Endodermal cell (in vitro differentiated cells): ENCODE data around the gene TEAD3. TPM values are rescaled to one million over a fixed set of nuclear protein-coding genes. Genes with fewer than 3 reads are reported as not detected.
A peak's percentile ranks its signal among the peaks of the same experiment; 100 is the strongest.

Source experiments
- DNase-seq: peaks from one replicate; pipeline ENCODE4 v3.0.0-alpha.2; 2017
- H3K27ac ChIP-seq: 2 replicates; pipeline ENCODE4 v1.5.1; 2013; ENCODE audit warnings: mild to moderate bottlenecking, low read depth, low read length, moderate library complexity
- H3K27me3 ChIP-seq: 2 replicates; pipeline ENCODE4 v1.6.1; 2013; ENCODE audit warnings: mild to moderate bottlenecking, low read length, moderate library complexity; ENCODE audit not compliant: insufficient read depth, control insufficient read depth, poor library complexity, severe bottlenecking
- H3K36me3 ChIP-seq: 2 replicates; pipeline ENCODE4 v1.7.0; 2013; ENCODE audit warnings: mild to moderate bottlenecking, low read length, moderate library complexity; ENCODE audit not compliant: control insufficient read depth, insufficient read depth
- H3K4me1 ChIP-seq: one replicate; pipeline ENCODE4 v1.7.0; 2013; ENCODE audit warnings: low read length; ENCODE audit not compliant: control insufficient read depth, insufficient read depth
- H3K4me3 ChIP-seq: 2 replicates; pipeline ENCODE4 v1.5.1; 2013; ENCODE audit warnings: mild to moderate bottlenecking, low read length, moderate library complexity
- H3K9ac ChIP-seq: 2 replicates; pipeline ENCODE4 v1.6.1; 2013; ENCODE audit warnings: mild to moderate bottlenecking, low read length, moderate library complexity; ENCODE audit not compliant: poor library complexity, severe bottlenecking; ENCODE audit errors: extremely low read depth
- H3K9me3 ChIP-seq: 2 replicates; pipeline ENCODE4 v1.6.1; 2013; ENCODE audit warnings: mild to moderate bottlenecking, low read length, moderate library complexity; ENCODE audit not compliant: control insufficient read depth
- H3K27ac Mint-ChIP-seq: 2 replicates; pipeline ENCODE4 v1.8.0; 2020; ENCODE audit warnings: mixed read lengths
- H3K27me3 Mint-ChIP-seq: 2 replicates; pipeline ENCODE4 v1.8.0; 2021; ENCODE audit warnings: mild to moderate bottlenecking, mixed read lengths; ENCODE audit not compliant: insufficient read depth
- H3K36me3 Mint-ChIP-seq: 2 replicates; pipeline ENCODE4 v1.8.0; 2020; ENCODE audit warnings: low read depth, mixed read lengths
- H3K4me1 Mint-ChIP-seq: 2 replicates; pipeline ENCODE4 v1.8.0; 2020; ENCODE audit warnings: mixed read lengths
- H3K4me3 Mint-ChIP-seq: 2 replicates; pipeline ENCODE4 v1.8.0; 2020; ENCODE audit warnings: mild to moderate bottlenecking, moderate library complexity, mixed read lengths
- H3K9me3 Mint-ChIP-seq: 2 replicates; pipeline ENCODE4 v1.8.0; 2020; ENCODE audit warnings: mild to moderate bottlenecking, mixed read lengths
- CTCF ChIP-seq: fragments of 200-600 bp; sonication (generic); conservative IDR thresholded peaks from 2 replicates; pipeline ENCODE4 v1.5.0; 2021; ENCODE audit warnings: antibody characterized with exemption, mild to moderate bottlenecking
- WGBS, 2 experiments: methylation state at CpG; one replicate each; pipeline versions ENCODE4 v1.1.5 to v1.1.7; 2013; ENCODE audit warnings: missing lambda C conversion rate in 2 of 2, mixed read lengths in 1 of 2; ENCODE audit not compliant: insufficient coverage in 1 of 2, insufficient read length in 1 of 2; 5-methylcytosine and 5-hydroxymethylcytosine counted together
- total RNA-seq, 2 donors: library from RNA; stranded (reverse); fragmentation: NEBNext Ultra II Directional in 1 of 2; extraction: Animal tissue kit (Norgen Biotek cat#: 25700) in 1 of 2; gene quantifications; 2 replicates in 1 of 2; 3 replicates in 1 of 2; pipeline ENCODE4 v1.2.1, GENCODE V29; 2021

The TEAD3 gene
- total RNA-seq, 2 donors from 2014 or later: 22.7 to 29.2 TPM

GRCh38 chr6:35524380-35525020 is 27.6 kb upstream of the TEAD3 start:
- no peak overlapping the region for H3K4me3 Mint-ChIP-seq
- peaks cover 2% of the 10 kb centered on the region for H3K4me1 Mint-ChIP-seq
- no peaks in the 10 kb centered on the region for H3K9me3 Mint-ChIP-seq
- H3K9me3 ChIP-seq: no peaks in the 10 kb centered on the region
- no peak overlapping the region for H3K9ac ChIP-seq
- H3K4me3 ChIP-seq: no peak overlapping the region
- no peaks in the 10 kb centered on the region for H3K27me3 ChIP-seq
- DNase-seq: no peak
- TF ChIP-seq CTCF: no peak
- H3K27ac Mint-ChIP-seq: no peak overlapping the region
- no peaks in the 10 kb centered on the region for H3K36me3 Mint-ChIP-seq
- H3K27ac ChIP-seq: no peak overlapping the region
- H3K27me3 Mint-ChIP-seq: peaks cover 2% of the 10 kb centered on the region
- H3K4me1 ChIP-seq: no peaks in the 10 kb centered on the region
- WGBS, 2 experiments: 91 to 95% methylated on average over 2 of the region's 3 CpGs
- H3K36me3 ChIP-seq: no peaks in the 10 kb centered on the region

GRCh38 chr6:35522660-35523658 is 26.1 kb upstream of the TEAD3 start:
- DNase-seq: peak; percentile 95
- no peaks in the 10 kb centered on the region for H3K36me3 Mint-ChIP-seq
- no peaks in the 10 kb centered on the region for H3K4me1 ChIP-seq
- no peak overlapping the region for H3K4me3 Mint-ChIP-seq
- no peak overlapping the region for H3K9ac ChIP-seq
- peak; percentile 99 for TF ChIP-seq CTCF
- H3K9me3 Mint-ChIP-seq: no peaks in the 10 kb centered on the region
- no peak overlapping the region for H3K4me3 ChIP-seq
- no peak overlapping the region for H3K27ac Mint-ChIP-seq
- H3K9me3 ChIP-seq: no peaks in the 10 kb centered on the region
- no peaks in the 10 kb centered on the region for H3K36me3 ChIP-seq
- H3K4me1 Mint-ChIP-seq: peaks cover 2% of the 10 kb centered on the region
- 50 to 60% methylated on average over 17 to 32 of the region's 32 CpGs for WGBS, 2 experiments
- H3K27ac ChIP-seq: no peak overlapping the region
- H3K27me3 Mint-ChIP-seq: peaks cover 2% of the 10 kb centered on the region
- H3K27me3 ChIP-seq: no peaks in the 10 kb centered on the region

GRCh38 chr6:35522151-35522550 is 25.3 kb upstream of the TEAD3 start:
- Mint-ChIP-seq H3K4me3 (no peak overlapping the region), H3K4me1 (peaks cover 2% of the 10 kb centered on the region), H3K27ac (no peak overlapping the region), H3K9me3 (no peaks in the 10 kb centered on the region), H3K27me3 (peaks cover 2% of the 10 kb centered on the region), H3K36me3 (no peaks in the 10 kb centered on the region)
- 85 to 92% methylated on average over 12 of the region's 12 CpGs for WGBS, 2 experiments
- Histone ChIP-seq H3K9ac (no peak overlapping the region), H3K27me3 (no peaks in the 10 kb centered on the region), H3K4me1 (no peaks in the 10 kb centered on the region), H3K36me3 (no peaks in the 10 kb centered on the region), H3K4me3 (no peak overlapping the region), H3K9me3 (no peaks in the 10 kb centered on the region), H3K27ac (no peak overlapping the region)
- no peak for DNase-seq
- TF ChIP-seq CTCF: no peak
